ENCODE measurements around the gene PCNX3. TPM values are rescaled to one million over a fixed set of nuclear protein-coding genes. Genes with fewer than 3 reads are reported as not detected.

PCNX3 gene
- polyA plus RNA-seq, 3 donors = 24.0 to 37.4 (median 33.3) TPM

DNA sequence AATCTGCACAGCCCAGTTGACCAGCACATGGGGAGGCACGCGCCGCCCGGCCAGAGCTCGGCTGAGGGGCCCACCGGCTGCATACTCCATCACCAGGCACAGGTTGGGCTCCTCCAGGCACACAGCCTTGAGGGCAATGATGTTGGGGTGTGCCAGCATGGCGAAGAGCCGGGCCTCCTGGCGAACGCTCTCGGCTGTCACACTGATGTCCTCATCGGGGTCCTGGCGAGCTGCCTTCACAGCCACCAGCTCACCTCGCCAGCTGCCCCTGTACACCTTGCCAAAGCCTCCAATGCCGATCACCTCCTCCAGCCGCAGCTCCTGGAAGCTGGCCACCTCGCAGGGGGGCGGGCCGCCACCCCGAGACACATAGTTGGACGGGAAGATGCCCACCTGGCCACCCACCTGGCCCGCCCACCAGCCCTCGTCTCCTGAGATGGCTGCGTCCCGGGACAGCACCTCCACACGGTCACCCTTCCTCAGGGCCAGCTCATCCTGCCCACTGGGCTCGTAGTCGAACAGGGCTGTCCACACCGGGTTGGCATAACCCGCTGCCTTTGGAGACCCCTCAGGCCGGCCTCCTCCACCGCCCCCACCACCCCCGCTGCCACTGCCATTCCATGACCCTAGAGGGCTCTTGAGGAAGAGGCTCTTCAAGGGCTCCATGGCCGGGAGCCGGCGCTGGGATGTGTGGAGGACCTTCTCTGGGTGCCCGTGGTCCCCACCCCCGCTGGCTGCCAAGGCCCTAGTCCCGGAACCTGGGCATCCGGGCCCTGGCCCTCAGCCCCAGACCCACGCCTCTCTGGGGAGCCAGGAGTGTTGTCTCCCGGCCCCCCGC, 2.3 kb upstream of the PCNX3 start:
- DNase-seq (ENCODE audit: extremely low read depth in 1 of 11, low read depth in 9 of 11, low spot score in 4 of 11) = no peak

DNA sequence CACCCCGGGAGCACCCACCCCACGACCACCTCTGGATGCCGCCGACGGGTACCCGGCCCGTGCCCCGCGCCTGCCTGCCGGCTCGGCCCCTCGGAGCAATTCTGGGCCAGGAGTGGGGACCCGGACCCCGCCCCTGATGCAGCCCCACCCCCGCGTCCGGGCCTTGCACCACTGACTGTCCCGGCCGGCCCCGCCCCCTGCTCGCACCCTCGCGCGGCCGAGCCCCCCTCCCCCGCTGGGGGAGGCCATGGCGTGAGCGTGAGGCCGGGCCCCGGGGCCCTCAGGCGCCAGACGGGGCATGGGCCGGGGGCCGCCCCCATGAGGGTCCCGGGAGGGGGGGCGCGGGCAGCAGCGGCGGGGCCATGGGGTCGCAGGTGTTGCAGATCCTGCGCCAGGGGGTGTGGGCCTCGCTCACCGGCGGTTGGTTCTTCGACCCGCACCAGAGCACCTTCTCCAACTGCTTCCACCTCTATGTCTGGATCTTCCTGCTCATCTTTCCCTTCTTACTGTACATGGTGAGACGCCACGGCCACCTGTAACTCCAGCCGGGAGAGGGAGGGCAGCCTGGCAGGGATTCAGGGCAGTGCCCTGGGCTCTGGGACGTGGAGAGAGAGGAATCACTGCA, 486 bp downstream of the PCNX3 start:
- no peak for DNase-seq (ENCODE audit: extremely low read depth in 1 of 11, low read depth in 9 of 11, low spot score in 4 of 11)

DNA sequence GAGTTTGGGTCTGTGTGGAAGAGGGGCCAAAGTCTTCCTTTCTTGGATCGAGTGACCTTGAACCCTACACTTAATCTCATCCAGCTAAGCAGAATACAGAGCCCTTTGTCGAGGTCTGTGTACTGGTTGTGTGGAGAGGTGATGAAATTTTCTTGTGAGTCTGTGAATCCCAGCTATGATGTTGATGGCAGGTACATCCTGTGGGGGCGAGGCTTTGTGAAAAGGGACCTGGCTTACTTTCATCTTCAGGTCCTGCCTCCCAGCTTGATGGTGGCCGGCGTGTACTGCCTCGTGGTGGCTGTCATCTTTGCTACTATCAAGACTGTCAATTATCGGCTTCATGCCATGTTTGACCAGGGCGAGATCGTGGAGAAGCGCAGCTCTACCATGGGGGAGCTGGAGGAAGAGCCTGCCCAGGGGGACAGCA, 1.0 kb downstream of the PCNX3 start:
- DNase-seq (ENCODE audit: extremely low read depth in 1 of 11, low read depth in 9 of 11, low spot score in 4 of 11) = no peak

DNA sequence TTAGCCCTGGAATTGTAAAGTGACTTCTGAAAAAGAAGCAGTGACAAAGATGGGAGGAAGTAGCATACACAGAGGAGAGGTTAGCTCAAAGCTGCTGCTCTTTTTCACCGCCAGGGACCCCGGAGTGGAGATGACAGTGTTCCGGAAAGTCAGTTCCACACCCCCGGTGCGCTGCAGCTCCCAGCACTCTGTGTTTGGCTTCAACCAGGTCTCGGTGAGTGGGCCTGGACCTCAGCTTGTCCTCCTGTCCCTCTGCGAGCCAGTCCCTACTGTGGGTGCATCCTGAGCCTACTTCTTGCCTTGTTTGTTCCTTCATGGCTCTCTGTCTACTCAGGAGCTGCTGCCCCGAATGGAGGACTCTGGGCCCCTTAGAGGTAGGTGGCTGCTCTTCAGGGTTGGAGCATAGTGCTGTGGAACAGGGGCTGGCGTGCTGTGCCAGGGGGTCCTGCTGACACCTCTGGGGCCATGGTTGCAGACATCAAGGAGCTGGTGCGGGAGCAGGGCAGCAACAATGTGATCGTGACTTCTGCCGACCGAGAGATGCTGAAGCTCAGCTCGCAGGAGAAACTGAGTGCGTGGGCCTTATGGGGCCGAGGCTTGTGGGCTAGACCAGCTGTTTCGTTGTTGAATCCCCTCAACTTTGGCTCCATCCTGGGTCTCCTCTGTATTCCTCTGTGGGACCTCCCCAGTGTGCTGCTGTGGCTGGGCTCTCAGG, 1.7 kb downstream of the PCNX3 start:
- DNase-seq (ENCODE audit: extremely low read depth in 1 of 11, low read depth in 9 of 11, low spot score in 4 of 11) = no peak

DNA sequence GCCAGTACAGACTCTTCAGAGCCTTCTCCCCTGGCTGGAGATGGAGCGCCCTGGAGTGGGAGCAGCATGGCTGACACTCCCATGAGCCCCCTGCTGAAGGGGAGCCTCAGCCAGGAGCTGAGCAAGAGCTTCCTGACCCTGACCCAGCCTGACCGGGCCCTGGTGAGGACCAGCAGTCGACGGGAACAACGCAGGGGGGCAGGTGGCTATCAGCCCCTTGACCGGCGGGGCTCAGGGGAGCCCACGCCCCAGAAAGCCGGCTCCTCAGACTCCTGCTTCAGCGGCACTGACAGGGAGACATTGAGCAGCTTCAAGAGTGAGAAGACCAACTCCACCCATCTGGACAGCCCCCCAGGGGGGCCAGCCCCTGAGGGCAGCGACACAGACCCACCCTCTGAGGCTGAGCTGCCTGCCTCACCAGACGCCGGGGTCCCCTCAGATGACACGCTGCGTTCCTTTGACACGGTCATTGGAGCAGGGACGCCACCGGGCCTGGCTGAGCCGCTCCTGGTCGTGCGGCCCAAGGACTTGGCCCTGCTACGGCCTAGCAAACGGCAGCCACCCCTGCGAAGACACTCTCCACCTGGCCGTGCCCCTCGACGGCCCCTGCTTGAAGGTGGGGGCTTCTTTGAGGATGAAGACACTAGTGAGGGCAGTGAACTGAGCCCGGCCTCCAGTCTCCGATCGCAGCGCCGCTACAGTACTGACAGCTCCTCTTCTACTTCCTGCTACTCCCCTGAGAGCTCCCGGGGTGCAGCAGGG, 2.6 kb downstream of the PCNX3 start:
- no peak for DNase-seq (ENCODE audit: extremely low read depth in 1 of 11, low read depth in 9 of 11, low spot score in 4 of 11)

DNA sequence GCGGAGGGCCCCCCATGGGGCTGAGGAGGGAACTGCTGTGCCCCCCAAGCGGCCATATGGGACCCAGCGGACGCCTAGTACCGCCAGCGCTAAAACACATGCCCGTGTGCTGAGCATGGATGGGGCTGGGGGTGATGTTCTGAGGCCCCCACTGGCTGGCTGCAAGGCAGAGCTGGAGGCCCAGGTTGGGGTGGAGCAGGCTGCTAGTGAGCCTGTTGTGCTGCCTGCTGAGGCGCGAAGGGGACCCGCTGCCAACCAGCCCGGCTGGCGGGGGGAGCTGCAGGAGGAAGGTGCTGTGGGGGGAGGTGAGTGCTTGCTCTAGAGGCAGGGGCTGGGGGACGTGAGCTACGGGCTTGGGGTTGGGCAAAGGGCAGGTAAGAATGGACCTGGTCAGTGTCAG, 3.2 kb downstream of the PCNX3 start:
- no peak for DNase-seq (ENCODE audit: extremely low read depth in 1 of 11, low read depth in 9 of 11, low spot score in 4 of 11)

DNA sequence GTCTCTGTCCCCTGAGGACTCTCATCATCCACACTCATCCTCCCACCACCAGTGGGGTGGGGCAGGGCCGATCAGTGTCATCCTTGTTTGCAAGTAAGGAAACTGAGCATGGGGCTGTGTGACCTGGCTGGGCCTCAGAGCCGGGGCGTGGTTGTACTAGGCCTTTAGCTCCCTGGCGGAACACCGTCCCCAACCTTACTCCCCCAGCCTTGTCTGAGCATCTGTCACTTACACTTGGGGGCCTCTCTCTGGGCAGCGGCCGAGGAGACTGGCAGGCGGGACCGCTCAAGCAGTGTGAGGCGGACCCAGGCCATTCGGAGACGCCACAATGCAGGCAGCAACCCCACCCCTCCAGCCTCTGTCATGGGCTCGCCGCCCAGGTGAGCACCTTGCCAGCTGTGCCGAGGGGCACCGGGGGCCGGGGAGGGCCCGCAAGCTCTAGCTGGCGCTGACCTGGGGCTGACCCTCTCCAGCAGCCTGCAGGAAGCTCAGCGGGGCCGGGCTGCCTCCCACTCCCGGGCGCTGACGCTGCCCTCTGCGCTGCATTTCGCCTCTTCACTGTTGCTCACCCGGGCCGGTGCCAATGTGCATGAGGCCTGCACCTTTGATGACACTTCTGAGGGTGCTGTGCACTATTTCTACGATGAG, 3.8 kb downstream of the PCNX3 start:
- DNase-seq (ENCODE audit: extremely low read depth in 1 of 11, low read depth in 9 of 11, low spot score in 4 of 11) = no peak

DNA sequence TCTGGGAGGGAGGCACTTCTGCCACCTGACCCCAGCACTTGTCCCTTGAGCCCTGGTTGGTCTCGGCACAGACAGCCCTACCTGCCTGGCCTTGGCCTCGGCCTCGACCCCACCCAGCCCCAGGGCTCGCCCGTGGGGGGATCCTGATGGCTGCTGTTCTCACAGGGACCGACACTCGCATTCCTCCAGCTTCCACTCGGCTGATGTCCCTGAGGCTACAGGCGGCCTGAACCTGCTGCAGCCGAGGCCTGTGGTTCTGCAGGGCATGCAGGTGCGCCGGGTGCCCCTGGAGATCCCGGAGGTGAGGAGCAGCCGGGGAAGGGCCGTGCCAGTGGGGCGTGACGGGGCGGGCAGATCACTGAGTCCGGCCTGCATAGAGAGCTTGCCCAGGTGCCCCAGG, 5.1 kb downstream of the PCNX3 start:
- no peak for DNase-seq (ENCODE audit: extremely low read depth in 1 of 11, low read depth in 9 of 11, low spot score in 4 of 11)

DNA sequence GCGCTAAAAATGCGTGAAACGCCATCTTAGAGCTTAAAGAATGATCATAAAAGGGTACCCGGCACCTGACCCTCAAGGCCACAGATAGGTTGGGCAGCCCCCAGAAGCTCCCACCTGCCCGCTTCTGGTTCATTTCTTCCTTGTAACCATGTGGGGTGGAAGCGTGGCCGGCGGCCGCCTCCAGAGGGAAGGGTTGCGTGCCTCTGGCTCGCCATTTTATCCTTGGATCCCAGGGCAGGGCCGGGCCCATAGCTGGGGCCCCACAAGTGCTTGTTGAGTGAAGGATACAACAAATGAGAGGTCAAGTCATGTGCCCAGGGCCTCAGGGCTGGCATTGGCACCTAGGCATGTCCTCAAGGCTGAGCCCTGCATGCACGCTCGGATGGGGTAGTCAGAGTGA, 5.9 kb downstream of the PCNX3 start:
- DNase-seq (ENCODE audit: extremely low read depth in 1 of 11, low read depth in 9 of 11, low spot score in 4 of 11) = no peak

DNA sequence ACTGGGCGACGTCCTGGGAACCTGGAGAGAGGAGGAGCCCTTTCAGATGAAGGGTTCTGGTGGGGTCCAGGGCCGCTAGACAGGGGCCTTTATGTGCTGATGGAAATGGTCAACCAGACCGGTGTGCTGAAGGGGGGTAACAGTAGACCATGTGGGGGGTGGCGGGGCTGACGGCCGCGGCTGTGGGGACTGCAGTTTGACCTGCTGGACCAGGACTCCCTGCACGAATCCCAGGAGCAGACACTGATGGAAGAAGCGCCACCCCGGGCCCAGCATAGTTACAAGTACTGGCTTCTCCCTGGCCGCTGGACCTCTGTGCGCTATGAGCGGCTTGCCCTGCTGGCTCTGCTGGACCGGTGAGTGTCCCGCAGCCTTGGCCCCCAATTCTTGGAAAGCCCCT, 6.4 kb downstream of the PCNX3 start:
- DNase-seq (ENCODE audit: extremely low read depth in 1 of 11, low read depth in 9 of 11, low spot score in 4 of 11) = no peak

DNA sequence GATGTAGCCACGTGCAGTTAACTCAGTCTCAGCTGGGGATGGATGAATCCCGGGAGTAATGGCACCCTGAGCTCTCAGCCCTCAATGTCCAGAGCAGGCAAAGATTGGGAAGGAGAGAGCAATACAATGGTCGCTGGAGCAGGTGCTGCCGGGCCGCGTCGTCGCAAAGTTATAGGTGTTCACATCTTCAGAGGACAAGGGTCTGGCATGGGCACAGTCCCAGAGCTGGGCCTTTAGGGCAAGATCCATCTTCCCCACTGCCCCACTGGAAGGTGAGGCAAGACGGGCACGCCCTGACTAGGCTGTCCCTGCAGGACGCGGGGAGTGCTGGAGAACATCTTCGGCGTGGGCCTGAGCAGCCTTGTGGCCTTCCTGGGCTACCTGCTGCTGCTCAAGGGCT, 7.6 kb downstream of the PCNX3 start:
- DNase-seq (ENCODE audit: extremely low read depth in 1 of 11, low read depth in 9 of 11, low spot score in 4 of 11) = no peak

DNA sequence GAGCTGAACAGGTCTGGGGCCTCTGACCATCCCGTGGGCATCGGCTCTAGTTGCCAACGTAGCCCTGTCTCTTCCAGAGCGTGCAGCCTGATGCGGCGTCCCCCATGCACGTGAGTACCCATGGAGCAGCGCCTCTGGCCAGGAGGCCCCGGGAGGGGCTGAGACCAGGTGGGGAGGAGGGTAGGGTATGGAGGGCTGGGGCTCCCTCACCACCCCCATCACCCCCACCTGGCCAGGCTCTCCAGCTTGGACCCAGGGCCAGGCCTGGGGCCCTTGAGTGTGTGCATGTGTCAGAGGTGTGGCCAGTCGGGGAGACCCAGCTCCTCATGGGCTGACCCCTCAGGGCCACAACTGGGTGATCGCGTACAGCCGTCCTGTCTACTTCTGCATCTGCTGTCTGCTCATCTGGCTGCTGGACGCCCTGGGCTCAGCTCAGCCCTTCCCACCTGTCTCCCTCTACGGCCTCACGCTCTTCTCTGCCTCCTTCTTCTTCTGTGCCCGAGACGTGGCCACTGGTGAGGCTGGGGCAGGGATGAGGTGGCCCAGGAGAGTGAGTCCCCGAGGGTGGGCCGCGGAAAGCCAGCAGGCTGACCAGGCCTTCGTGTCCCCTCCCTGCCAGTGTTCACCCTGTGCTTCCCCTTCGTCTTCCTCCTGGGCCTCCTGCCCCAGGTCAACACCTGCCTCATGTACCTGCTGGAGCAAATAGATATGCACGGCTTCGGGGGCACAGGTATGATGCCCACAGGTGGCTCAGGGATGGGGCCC, 8.5 kb downstream of the PCNX3 start:
- no peak for DNase-seq (ENCODE audit: extremely low read depth in 1 of 11, low read depth in 9 of 11, low spot score in 4 of 11)

DNA sequence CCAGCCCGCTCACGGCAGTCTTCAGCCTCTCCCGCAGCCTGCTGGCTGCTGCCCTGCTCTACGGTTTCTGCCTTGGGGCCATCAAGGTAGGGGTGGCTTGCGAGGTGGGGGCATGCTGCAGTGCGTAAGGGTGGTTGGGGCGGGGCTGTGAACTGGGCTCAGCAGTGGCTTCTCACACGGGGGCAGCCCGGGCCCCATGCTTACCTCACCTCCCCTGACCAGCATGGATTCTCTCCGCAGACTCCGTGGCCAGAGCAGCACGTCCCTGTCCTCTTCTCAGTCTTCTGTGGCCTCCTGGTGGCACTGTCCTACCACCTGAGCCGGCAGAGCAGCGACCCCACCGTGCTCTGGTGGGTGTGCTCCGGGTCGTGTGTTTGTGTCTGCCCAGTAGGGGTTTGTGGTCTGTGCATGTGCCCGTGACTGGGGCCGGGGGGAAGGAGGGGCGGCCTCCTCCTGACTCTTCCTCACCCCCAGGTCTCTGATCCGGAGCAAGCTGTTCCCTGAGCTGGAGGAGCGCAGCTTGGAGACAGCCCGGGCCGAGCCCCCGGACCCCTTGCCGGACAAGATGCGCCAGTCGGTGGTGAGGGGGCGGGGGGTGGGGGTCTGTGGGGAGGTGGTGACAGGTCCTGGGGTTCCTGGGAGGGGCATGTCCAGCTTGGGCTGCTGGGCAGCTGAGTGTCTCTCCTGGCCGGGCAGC, 9.5 kb downstream of the PCNX3 start:
- DNase-seq (ENCODE audit: extremely low read depth in 1 of 11, low read depth in 9 of 11, low spot score in 4 of 11) = no peak

DNA sequence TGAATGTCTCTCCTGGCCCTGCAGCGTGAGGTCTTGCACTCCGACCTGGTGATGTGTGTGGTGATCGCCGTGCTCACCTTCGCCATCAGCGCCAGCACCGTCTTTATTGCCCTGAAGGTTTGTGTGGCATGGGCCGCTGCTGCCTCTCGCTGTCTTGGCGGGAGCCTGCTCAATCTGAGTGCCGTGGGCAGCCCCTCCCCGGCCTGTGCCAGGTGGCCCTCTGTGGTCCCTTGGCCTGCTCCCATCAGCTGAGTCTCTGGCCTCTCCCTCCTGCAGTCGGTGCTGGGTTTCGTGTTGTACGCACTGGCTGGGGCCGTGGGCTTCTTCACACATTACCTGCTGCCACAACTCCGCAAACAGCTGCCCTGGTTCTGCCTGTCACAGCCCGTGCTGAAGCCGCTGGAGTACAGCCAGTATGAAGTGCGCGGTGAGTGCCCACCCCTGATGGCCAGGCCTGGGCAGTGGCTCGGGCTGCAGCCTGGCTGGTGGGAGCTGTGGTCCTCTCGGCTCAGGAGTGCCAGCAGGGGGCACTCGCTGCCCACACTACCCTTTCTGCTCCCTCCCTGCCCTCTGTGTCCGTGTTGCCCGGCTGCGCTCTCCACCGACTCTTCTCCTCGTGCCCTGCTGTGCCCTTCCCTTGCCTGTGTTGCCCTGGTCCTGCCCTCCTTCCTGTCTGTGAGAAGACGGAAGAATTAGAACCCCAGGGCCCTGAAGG, 10.2 kb downstream of the PCNX3 start:
- no peak for DNase-seq (ENCODE audit: extremely low read depth in 1 of 11, low read depth in 9 of 11, low spot score in 4 of 11)

DNA sequence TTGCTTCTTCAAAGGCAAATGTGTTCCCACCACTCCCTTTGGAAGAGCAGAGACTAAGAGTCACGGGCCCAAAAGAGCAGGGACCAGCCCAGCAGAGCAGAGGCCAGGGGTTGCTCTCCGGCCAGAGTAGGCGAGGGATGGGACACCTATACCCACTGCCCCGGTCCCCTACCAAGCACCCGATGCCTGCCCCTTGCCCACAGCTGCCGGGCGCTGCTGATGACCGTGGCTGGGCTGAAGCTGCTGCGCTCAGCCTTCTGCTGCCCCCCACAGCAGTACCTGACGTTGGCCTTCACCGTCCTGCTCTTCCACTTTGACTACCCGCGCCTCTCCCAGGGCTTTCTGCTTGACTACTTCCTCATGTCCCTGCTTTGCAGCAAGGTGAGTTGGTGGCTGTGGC, 11.6 kb downstream of the PCNX3 start:
- DNase-seq (ENCODE audit: extremely low read depth in 1 of 11, low read depth in 9 of 11, low spot score in 4 of 11) = no peak

DNA sequence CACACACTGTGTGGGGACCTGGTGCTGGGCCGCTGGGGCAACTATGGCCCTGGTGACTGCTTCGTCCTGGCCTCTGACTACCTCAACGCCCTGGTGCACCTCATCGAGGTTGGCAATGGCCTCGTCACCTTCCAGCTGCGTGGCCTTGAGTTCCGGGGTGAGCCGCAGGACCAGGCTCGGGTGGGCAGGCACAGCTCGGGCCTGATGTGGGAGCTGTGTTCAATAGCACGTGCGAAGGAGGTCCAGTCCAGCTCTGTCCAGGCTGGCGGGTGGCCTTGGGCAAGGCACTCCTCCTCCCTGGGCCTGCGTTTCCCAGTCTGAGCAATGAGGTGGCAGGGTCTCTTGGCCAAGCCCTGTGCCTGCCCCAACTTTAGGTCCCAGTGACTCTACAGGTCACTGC, 14.0 kb downstream of the PCNX3 start:
- no peak for DNase-seq (ENCODE audit: extremely low read depth in 1 of 11, low read depth in 9 of 11, low spot score in 4 of 11)

DNA sequence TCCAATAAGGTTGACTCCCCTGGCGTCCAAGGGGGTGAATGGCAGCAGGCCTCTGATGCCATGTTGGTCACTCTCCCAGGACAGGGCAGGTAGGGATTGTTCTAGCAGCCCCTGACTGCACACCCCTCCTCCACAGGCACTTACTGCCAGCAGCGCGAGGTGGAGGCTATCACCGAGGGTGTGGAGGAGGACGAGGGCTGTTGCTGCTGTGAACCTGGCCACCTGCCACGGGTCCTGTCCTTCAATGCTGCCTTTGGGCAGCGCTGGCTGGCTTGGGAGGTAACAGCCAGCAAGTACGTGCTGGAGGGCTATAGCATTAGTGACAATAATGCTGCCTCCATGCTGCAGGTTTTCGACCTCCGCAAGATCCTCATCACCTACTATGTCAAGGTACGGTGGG, 14.6 kb downstream of the PCNX3 start:
- DNase-seq (ENCODE audit: extremely low read depth in 1 of 11, low read depth in 9 of 11, low spot score in 4 of 11) = no peak
